ENCODE data around the gene ALLC.
"Not testable (repeated sequence)": the region's sequence is repeated elsewhere in the genome, so short reads cannot be mapped to it uniquely, and the experiment has no call there.

DNA sequence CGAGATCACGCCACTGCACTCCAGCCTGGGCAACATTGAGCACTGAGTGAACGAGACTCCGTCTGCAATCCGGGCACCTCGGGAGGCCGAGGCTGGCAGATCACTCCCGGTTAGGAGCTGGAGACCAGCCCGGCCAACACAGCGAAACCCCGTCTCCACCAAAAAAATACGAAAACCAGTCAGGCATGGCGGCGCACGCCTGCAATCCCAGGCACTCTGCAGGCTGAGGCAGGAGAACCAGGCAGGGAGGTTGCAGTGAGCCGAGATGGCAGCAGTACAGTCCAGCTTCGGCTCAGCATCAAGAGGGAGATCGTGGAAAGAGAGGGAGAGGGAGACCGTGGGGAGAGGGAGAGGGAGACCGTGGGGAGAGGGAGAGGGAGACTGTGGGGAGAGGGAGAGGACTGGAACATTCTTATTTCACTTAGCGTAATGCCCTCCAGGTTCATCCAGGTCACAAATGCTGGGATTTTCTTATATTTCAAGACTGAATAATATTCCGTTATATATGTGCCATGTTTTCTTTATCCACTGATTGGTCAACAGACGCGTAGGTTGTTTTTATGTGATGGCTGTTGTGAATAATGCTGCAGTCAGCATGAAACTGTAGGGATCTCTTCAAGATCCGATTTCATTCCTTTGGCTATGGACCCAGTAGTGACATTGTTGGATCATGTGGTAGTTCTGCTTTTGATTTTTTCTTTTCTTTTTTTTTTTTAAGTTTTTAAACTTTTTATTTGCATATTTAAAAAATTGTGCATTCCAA is 41.4 kb upstream of the ALLC start:
- TF ChIP-seq TAF1 (IDR thresholded peaks at IDR 0.05; ENCODE audit: borderline replicate concordance, low read depth, low read length); POLR2A (IDR thresholded peaks at IDR 0.05; ENCODE audit: low read depth, low read length): not testable (repeated sequence)
